ENCODE data around the gene C4orf54.

The C4orf54 gene

GRCh38 chr4:99628040-99628439, 29.6 kb downstream of the C4orf54 start:
- no peak overlapping the region for H3K4me3 ChIP-seq (ENCODE audit: low read length)
- TF ChIP-seq, protein P1, sequence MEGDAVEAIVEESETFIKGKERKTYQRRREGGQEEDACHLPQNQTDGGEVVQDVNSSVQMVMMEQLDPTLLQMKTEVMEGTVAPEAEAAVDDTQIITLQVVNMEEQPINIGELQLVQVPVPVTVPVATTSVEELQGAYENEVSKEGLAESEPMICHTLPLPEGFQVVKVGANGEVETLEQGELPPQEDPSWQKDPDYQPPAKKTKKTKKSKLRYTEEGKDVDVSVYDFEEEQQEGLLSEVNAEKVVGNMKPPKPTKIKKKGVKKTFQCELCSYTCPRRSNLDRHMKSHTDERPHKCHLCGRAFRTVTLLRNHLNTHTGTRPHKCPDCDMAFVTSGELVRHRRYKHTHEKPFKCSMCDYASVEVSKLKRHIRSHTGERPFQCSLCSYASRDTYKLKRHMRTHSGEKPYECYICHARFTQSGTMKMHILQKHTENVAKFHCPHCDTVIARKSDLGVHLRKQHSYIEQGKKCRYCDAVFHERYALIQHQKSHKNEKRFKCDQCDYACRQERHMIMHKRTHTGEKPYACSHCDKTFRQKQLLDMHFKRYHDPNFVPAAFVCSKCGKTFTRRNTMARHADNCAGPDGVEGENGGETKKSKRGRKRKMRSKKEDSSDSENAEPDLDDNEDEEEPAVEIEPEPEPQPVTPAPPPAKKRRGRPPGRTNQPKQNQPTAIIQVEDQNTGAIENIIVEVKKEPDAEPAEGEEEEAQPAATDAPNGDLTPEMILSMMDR (conservative IDR thresholded peaks at IDR 0.05; ENCODE audit: low read depth, low read length) = no peak
- no peak for DNase-seq (ENCODE audit: low read depth)

- H3K4me3 ChIP-seq (ENCODE audit: low read length) = no peak overlapping the region
- TF ChIP-seq, protein P1 (conservative IDR thresholded peaks at IDR 0.05; ENCODE audit: low read depth, low read length) = no peak
- no peak for DNase-seq (ENCODE audit: low read depth)
Measured at GRCh38 chr4:99625369-99625768, 32.3 kb downstream of the C4orf54 start.

- no peak overlapping the region for H3K4me3 ChIP-seq (ENCODE audit: low read length)
- TF ChIP-seq, protein P1 (conservative IDR thresholded peaks at IDR 0.05; ENCODE audit: low read depth, low read length) = no peak
- DNase-seq (ENCODE audit: low read depth) = no peak
Measured at GRCh38 chr4:99624141-99624719, 33.4 kb downstream of the C4orf54 start.

- TF ChIP-seq, protein P1 (conservative IDR thresholded peaks at IDR 0.05; ENCODE audit: low read depth, low read length) = no peak
- DNase-seq (ENCODE audit: low read depth) = no peak
- no peak overlapping the region for H3K4me3 ChIP-seq (ENCODE audit: low read length)
Measured at GRCh38 chr4:99622341-99622740, 35.3 kb downstream of the C4orf54 start.

DNA sequence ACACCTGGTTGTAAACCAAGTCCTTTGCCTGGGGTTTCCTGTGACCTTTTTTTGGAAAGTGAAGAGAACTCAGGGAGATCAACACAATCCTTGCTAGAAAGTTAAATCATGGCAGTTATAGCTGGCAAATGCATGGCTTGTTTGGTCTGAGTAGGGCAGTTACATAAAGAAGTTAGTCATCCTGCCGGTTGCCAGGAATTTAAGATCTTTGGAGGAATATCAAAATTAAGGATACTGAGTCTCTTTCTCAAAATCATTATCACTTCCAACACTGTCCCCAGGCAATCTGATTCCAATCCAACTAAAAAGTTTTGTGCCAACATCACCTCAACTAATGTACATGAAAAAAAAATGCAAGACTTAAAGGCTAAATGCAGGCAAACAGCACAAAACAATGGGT, 40.3 kb downstream of the C4orf54 start:
- no peak overlapping the region for H3K4me3 ChIP-seq (ENCODE audit: low read length)
- TF ChIP-seq, protein P1 (conservative IDR thresholded peaks at IDR 0.05; ENCODE audit: low read depth, low read length) = no peak
- DNase-seq (ENCODE audit: low read depth) = no peak

GRCh38 chr4:99615170-99615820, 42.3 kb downstream of the C4orf54 start:
- DNase-seq (ENCODE audit: low read depth) = peak; percentile 8
- no peak overlapping the region for H3K4me3 ChIP-seq (ENCODE audit: low read length)
- TF ChIP-seq, protein P1 (conservative IDR thresholded peaks at IDR 0.05; ENCODE audit: low read depth, low read length) = peak; percentile 20

GRCh38 chr4:99614491-99614890, 43.1 kb downstream of the C4orf54 start:
- no peak for DNase-seq (ENCODE audit: low read depth)
- no peak overlapping the region for H3K4me3 ChIP-seq (ENCODE audit: low read length)
- TF ChIP-seq, protein P1 (conservative IDR thresholded peaks at IDR 0.05; ENCODE audit: low read depth, low read length) = no peak

All from retinal pigment epithelial cell (primary cell).